LNCAP (cell line): Measurements from ENCODE around the gene FANK1.

Experiments
- CTCF ChIP-seq: fragments of 450-650 bp; IDR thresholded peaks from 2 replicates; pipeline ENCODE4 v1.5.1; 2017; ENCODE audit warnings: mild to moderate bottlenecking

FANK1 gene

GRCh38 chr10:125880719-125881118, 15.6 kb upstream of the FANK1 start:
- TF ChIP-seq CTCF: no peak

DNA sequence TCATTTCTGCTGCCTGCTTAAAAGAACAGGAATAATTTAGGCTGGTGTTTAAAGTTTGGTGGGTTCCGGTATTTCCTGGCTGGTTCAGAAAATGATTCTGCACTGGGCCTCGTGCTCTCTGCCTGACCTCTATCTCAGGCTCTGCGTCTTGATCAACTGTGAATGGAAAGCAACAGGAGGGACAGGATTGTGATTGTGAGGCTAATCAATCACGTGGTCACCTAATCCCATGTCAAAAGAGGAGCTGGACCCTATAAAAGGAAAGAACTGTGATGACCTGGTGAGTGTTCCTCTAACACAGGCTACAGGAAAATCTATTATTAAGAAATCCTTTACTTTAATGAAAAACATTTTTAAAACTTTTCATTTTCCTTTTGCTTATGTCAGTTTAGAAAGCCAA, 15.2 kb upstream of the FANK1 start, which contains the start of gene DHX32:
DHX32 (minus strand) TSS at position 101 of the 400 bp plus-strand sequence. CDS start 468 bp downstream, outside the sequence.
- no peak for TF ChIP-seq CTCF

- TF ChIP-seq CTCF: no peak
Observed at GRCh38 chr10:125882596-125882995, 13.8 kb upstream of the FANK1 start.

DNA sequence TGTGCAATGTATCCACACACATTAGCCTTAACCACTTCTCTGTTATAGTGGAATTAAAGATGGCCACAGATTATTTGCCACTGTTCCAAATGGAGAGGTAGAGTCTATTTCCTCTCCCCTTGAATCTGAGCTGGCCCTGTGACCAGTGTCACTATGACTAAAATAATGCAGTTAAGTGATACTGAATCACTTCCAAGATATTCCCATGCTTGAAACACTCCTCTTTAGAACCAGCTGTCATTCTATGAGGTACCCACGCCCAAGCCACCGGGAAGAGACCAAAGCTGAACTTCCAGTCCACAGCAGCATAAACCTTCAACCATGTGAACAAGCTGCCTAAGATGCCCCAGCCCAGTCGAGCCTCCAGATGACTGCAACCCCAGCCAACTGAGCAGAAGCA, 13.2 kb upstream of the FANK1 start:
- no peak for TF ChIP-seq CTCF

GRCh38 chr10:125886914-125887512, 9.4 kb upstream of the FANK1 start:
- no peak for TF ChIP-seq CTCF

DNA sequence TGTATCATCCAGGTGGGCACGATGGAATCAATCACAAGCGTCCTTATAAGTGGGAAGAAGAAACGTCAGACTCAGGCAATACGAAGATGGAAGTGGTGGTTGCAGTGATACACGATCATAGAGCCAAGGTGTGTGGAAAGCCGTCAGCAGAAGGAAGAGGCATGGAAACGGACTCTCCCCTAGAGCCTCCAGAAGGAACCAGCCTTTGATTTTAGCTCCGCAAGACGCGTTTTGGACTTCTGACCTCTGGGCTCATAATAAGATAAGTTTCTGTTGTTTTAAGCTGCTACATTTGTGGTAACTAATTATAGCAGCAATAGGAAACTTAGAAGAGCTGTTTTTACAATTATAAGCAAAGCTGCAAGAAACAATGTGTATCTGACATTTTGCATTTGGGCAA, 14.8 kb downstream of the FANK1 start:
- no peak for TF ChIP-seq CTCF

- no peak for TF ChIP-seq CTCF
Observed at GRCh38 chr10:125911990-125912389, 15.6 kb downstream of the FANK1 start.

GRCh38 chr10:125916977-125917376, 20.6 kb downstream of the FANK1 start:
- no peak for TF ChIP-seq CTCF
